ENCODE measurements around the gene PRR13. TPM values are rescaled to one million over a fixed set of nuclear protein-coding genes. Genes with fewer than 3 reads are reported as not detected.

The PRR13 gene
- total and polyA plus RNA-seq, 9 of the 15 experiments (the other 6 are each of a cell fraction or from before 2014, with no cell fraction given): 117 to 835 (median 285) TPM

DNA sequence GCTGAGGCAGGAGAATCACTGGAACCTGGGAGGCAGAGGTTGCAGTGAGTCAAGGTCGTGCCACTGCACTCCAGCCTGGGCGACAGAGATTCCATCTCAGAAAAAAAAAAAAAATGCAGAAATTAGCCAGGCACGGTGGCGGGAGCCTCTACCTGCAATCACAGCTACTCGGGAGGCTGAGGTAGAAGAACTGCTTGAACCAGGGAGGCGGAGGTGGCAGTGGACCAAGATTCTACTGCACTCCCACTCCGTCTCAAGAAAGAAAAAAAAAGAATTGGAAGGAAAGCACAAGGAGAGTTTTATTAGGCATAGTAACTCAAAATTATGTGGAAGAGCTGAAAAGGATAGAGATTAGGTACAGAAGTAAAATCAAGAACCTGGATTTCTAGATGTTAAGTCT, 38.7 kb upstream of the PRR13 start:
- peaks cover under 1 to 21% of the 10 kb centered on the region in 2 experiments; a peak in 3 of 5 replicates for H3K4me1 ChIP-seq (replicated peaks in 1 of 2; ENCODE audit: control insufficient read depth in 2 of 2, insufficient read depth in 2 of 2, low read length in 2 of 2)
- H4K20me1 ChIP-seq (replicated peaks; ENCODE audit: control insufficient read depth, insufficient read depth, low read length): no peaks in the 10 kb centered on the region
- FAIRE-seq: no peak
- no peak overlapping the region for H3K4me2 ChIP-seq (ENCODE audit: insufficient read depth, low read length)
- POLR2A ChIA-PET: no interaction called here
- intact Hi-C loops (cut with micrococcal nuclease): no loop called here
- no peak overlapping the region for H3K4me3 ChIP-seq
- peaks cover 37% of the 10 kb centered on the region; the same call in 2 of the 3 replicates for H3K36me3 ChIP-seq (ENCODE audit: control insufficient read depth, insufficient read depth, low read length)
- CTCF ChIA-PET (ENCODE audit: low intra/inter-chr PET ratio): no interaction called here
- H3K9ac ChIP-seq (ENCODE audit: insufficient read depth in 1 of 2, low read depth in 2 of 2, low read length in 2 of 2): no peak overlapping the region
- H3K79me2 ChIP-seq (ENCODE audit: control insufficient read depth, insufficient read depth, low read length): peaks cover 69% of the 10 kb centered on the region
- no peak overlapping the region for H3K27ac ChIP-seq (ENCODE audit: extremely low read depth, low read depth, low read length)
- no peaks in the 10 kb centered on the region for H3K27me3 ChIP-seq (ENCODE audit: control insufficient read depth in 2 of 2, insufficient read depth in 2 of 2, low read length in 2 of 2)
- WGBS (ENCODE audit: insufficient coverage, low coverage, missing lambda C conversion rate): 76% methylated on average over 7 of the region's 7 CpGs
- no peak overlapping the region for H2AFZ ChIP-seq (ENCODE audit: low read depth, low read length)
- no TSS peak for BruUV-seq (replicated peaks)
- in situ Hi-C loops (cut with MboI): no loop called here
- TF ChIP-seq MCM3 (IDR thresholded peaks at IDR 0.05): no peak
- TF ChIP-seq FOXK2 (conservative IDR thresholded peaks at IDR 0.05 in 1 of 2, IDR thresholded peaks at IDR 0.05 in 1 of 2; ENCODE audit: low read depth in 2 of 2): no peak
- TF ChIP-seq KLF1 (tag; IDR thresholded peaks at IDR 0.05): no peak
- no peak for TF ChIP-seq PRMT5 (CRISPR knock-in tag; IDR thresholded peaks at IDR 0.05)
- no peak for TF ChIP-seq POLR2B (IDR thresholded peaks at IDR 0.05; ENCODE audit: low read depth, partially characterized antibody)
- no peak for TF ChIP-seq ZNF57 (CRISPR knock-in tag; IDR thresholded peaks at IDR 0.05)
- TF ChIP-seq NCOA4 (IDR thresholded peaks at IDR 0.05; ENCODE audit: partially characterized antibody): no peak
- no peak for TF ChIP-seq ZNF239 (CRISPR knock-in tag; IDR thresholded peaks at IDR 0.05)
- TF ChIP-seq HNRNPLL (IDR thresholded peaks at IDR 0.05; ENCODE audit: low read depth, low read length, poor library complexity, severe bottlenecking): no peak
- no peak for TF ChIP-seq FOXM1 (IDR thresholded peaks at IDR 0.05; ENCODE audit: low read depth)
- no peak for TF ChIP-seq FOXM1 (CRISPR knock-in tag; IDR thresholded peaks at IDR 0.05; ENCODE audit: low read depth)
- TF ChIP-seq CTBP1 (IDR thresholded peaks at IDR 0.05; ENCODE audit: borderline replicate concordance): no peak
- H3K9me3 ChIP-seq (replicated peaks; ENCODE audit: control insufficient read depth, insufficient read depth, low read depth, low read length): no peaks in the 10 kb centered on the region; the same call in 1 of the 2 replicates
- DNase-seq (ENCODE audit: extremely low read depth in 1 of 4, low spot score in 3 of 4): no peak
- ATAC-seq: no peak
- H3K9me1 ChIP-seq (ENCODE audit: control insufficient read depth, insufficient read depth, low read length): no peaks in the 10 kb centered on the region

All from K562 (cell line).